ENCODE results near the gene SMIM41.

The SMIM41 gene

GRCh38 chr12:52066346-52067080, 13.0 kb upstream of the SMIM41 start:
- peak; percentile 54 for DNase-seq

- no peak for DNase-seq
These were observed 12.5 kb upstream of the SMIM41 start for GRCh38 chr12:52067081-52067374.

- peak; percentile 95 for DNase-seq
These were observed 9.9 kb upstream of the SMIM41 start, which contains the start of gene ATG101 for GRCh38 chr12:52069327-52070184. Gene ATG101, plus strand, starts transcription at chr12:52069978. Its CDS starts 3,673 bp downstream, at chr12:52073651.

- DNase-seq: no peak
These were observed 9.1 kb upstream of the SMIM41 start for GRCh38 chr12:52070185-52070925.

- no peak for DNase-seq
These were observed 5.7 kb upstream of the SMIM41 start for GRCh38 chr12:52073531-52074381.

- no peak for DNase-seq
These were observed 4.4 kb upstream of the SMIM41 start for GRCh38 chr12:52074971-52075724.

GRCh38 chr12:52076811-52077210, 2.7 kb upstream of the SMIM41 start:
- DNase-seq: no peak

- no peak for DNase-seq
These were observed 1.2 kb upstream of the SMIM41 start for GRCh38 chr12:52078276-52078675.

GRCh38 chr12:52080403-52081251, 1.1 kb downstream of the SMIM41 start:
- DNase-seq: no peak

GRCh38 chr12:52081263-52081733, 1.8 kb downstream of the SMIM41 start:
- DNase-seq: no peak

GRCh38 chr12:52082026-52082668, 2.6 kb downstream of the SMIM41 start:
- no peak for DNase-seq

GRCh38 chr12:52082669-52082987, 3.1 kb downstream of the SMIM41 start:
- no peak for DNase-seq

GRCh38 chr12:52082988-52083637, 3.6 kb downstream of the SMIM41 start:
- peak; percentile 69 for DNase-seq

- no peak for DNase-seq
These were observed 4.1 kb downstream of the SMIM41 start for GRCh38 chr12:52083638-52083996.

- no peak for DNase-seq
These were observed 5.2 kb downstream of the SMIM41 start for GRCh38 chr12:52084491-52085231.

- no peak for DNase-seq
These were observed 6.2 kb downstream of the SMIM41 start for GRCh38 chr12:52085682-52086180.

- no peak for DNase-seq
These were observed 6.9 kb downstream of the SMIM41 start for GRCh38 chr12:52086366-52086765.

- DNase-seq: no peak
These were observed 7.7 kb downstream of the SMIM41 start for GRCh38 chr12:52086944-52087835.
